ENCODE data around the gene JAKMIP2.

Gene JAKMIP2

DNA sequence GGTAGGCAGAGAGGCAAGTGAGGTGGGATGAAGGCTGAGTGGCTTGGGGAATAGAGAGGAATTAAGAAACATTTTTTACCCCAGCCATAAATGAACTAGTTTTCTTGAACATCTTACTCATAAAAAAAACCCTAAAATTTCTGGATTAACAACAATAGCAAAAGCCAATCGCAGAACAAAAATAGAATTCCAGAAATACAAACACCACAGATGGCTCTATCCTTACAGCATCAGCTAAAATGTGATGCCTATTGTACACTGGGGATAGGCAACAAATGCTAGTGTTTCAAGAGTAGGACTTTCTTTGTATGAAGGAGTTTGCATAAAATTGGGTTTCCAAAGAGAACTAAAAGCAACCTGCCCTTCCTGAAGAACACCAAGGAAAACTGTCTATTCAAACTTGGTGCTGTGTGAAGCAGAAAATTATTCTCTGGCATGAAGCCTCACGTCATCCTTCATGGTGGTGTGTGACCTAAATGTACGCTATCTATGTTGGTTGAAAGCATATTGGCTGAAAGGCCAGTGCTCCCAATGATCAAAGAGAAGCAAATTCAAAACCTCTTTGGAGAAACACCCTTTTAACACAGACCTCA is 82.9 kb downstream of the JAKMIP2 start:
- TF ChIP-seq, protein P1, sequence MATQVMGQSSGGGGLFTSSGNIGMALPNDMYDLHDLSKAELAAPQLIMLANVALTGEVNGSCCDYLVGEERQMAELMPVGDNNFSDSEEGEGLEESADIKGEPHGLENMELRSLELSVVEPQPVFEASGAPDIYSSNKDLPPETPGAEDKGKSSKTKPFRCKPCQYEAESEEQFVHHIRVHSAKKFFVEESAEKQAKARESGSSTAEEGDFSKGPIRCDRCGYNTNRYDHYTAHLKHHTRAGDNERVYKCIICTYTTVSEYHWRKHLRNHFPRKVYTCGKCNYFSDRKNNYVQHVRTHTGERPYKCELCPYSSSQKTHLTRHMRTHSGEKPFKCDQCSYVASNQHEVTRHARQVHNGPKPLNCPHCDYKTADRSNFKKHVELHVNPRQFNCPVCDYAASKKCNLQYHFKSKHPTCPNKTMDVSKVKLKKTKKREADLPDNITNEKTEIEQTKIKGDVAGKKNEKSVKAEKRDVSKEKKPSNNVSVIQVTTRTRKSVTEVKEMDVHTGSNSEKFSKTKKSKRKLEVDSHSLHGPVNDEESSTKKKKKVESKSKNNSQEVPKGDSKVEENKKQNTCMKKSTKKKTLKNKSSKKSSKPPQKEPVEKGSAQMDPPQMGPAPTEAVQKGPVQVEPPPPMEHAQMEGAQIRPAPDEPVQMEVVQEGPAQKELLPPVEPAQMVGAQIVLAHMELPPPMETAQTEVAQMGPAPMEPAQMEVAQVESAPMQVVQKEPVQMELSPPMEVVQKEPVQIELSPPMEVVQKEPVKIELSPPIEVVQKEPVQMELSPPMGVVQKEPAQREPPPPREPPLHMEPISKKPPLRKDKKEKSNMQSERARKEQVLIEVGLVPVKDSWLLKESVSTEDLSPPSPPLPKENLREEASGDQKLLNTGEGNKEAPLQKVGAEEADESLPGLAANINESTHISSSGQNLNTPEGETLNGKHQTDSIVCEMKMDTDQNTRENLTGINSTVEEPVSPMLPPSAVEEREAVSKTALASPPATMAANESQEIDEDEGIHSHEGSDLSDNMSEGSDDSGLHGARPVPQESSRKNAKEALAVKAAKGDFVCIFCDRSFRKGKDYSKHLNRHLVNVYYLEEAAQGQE (IDR thresholded peaks at IDR 0.05; ENCODE audit: low read depth) = no peak
- TF ChIP-seq RAD21 (IDR thresholded peaks at IDR 0.05; ENCODE audit: low read depth) = no peak
- TF ChIP-seq, protein P2, sequence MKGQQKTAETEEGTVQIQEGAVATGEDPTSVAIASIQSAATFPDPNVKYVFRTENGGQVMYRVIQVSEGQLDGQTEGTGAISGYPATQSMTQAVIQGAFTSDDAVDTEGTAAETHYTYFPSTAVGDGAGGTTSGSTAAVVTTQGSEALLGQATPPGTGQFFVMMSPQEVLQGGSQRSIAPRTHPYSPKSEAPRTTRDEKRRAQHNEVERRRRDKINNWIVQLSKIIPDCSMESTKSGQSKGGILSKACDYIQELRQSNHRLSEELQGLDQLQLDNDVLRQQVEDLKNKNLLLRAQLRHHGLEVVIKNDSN (IDR thresholded peaks at IDR 0.05) = no peak
- TF ChIP-seq TAF1 (IDR thresholded peaks at IDR 0.05; ENCODE audit: low read depth) = no peak
- no peak for TF ChIP-seq NFIC (IDR thresholded peaks at IDR 0.05)
- TF ChIP-seq, protein P3, sequence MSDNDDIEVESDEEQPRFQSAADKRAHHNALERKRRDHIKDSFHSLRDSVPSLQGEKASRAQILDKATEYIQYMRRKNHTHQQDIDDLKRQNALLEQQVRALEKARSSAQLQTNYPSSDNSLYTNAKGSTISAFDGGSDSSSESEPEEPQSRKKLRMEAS (IDR thresholded peaks at IDR 0.05) = no peak
- TF ChIP-seq EGR1 (IDR thresholded peaks at IDR 0.05) = no peak
- no peak for TF ChIP-seq FOXM1 (IDR thresholded peaks at IDR 0.05; ENCODE audit: borderline replicate concordance, low read depth)
- no peak for TF ChIP-seq ZBTB7A (IDR thresholded peaks at IDR 0.05; ENCODE audit: low read depth)
- no peak for TF ChIP-seq TCF12 (IDR thresholded peaks at IDR 0.05; ENCODE audit: low read depth)
- TF ChIP-seq YY1 (IDR thresholded peaks at IDR 0.05; ENCODE audit: low read depth) = no peak

DNA sequence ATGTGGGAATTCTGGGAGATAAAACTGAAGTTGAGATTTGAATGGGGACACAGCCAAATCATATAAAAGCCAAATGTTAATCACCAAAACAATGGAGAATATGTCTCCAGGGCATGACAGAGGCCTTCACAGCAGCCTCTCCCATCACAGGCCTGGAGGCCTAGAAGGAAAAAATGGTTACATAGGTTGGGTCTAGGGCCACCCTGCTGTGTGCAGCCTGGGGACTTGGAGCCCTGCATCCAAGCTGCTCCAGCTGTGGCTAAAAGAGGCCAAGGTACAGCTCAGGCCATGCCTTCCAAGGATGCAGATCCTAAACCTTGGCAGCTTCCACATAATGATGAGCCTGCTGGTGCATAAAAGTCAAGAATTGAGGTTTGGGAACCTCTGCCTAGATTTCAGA is 85.1 kb downstream of the JAKMIP2 start:
- TF ChIP-seq EP300 (IDR thresholded peaks at IDR 0.05; ENCODE audit: borderline replicate concordance) (no peak), TAF1 (IDR thresholded peaks at IDR 0.05; ENCODE audit: low read depth) (no peak), ZBTB7A (IDR thresholded peaks at IDR 0.05; ENCODE audit: low read depth) (no peak), RAD21 (IDR thresholded peaks at IDR 0.05; ENCODE audit: low read depth) (no peak), TCF12 (IDR thresholded peaks at IDR 0.05; ENCODE audit: low read depth) (no peak), YY1 (IDR thresholded peaks at IDR 0.05; ENCODE audit: low read depth) (no peak)

DNA sequence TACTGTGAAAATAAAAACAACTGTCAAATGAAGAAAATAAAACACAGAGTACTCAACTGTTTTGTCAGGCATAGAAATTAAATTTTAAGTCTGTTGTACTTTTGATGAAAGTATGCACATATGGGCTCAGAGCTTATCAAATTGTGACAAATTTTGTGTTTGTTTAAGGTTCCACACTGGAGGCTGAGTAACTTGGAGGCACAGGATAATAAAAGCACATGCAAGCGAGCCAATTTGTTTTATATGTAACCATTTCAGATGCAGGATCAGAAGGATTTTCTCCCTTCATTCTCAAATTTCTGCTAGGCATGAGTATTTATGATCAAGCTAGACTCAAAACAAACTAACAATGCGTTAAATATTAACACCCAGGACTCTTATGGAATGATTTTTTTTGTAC is 87.8 kb downstream of the JAKMIP2 start:
- TF ChIP-seq FOXM1 (IDR thresholded peaks at IDR 0.05; ENCODE audit: borderline replicate concordance, low read depth) (no peak), YY1 (IDR thresholded peaks at IDR 0.05; ENCODE audit: low read depth) (no peak), RAD21 (IDR thresholded peaks at IDR 0.05; ENCODE audit: low read depth) (no peak), CREB1 (IDR thresholded peaks at IDR 0.05; ENCODE audit: low read depth) (no peak)

DNA sequence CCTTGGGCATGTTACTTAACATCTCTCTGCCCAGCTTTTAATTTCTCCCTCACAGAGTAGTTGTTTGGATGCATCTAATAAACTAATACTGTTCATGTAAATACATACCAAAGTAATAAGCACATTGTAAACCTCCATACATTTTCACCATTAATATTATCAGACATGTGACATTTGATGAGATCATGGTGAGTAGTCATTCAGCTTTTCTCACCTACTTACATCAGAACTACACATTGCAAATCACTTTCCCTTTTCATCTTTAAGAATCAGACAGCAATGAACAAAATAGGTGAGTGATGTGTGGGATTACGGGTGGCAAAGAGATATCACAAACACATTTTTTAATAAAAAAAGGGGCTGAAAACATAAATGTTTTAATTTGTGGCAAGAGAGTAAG is 89.3 kb downstream of the JAKMIP2 start:
- TF ChIP-seq, protein P2 (IDR thresholded peaks at IDR 0.05) = no peak
- TF ChIP-seq RAD21 (IDR thresholded peaks at IDR 0.05; ENCODE audit: low read depth) (no peak), CEBPB (IDR thresholded peaks at IDR 0.05) (no peak), YY1 (IDR thresholded peaks at IDR 0.05; ENCODE audit: low read depth) (no peak), EP300 (IDR thresholded peaks at IDR 0.05; ENCODE audit: borderline replicate concordance) (no peak), FOXM1 (IDR thresholded peaks at IDR 0.05; ENCODE audit: borderline replicate concordance, low read depth) (no peak), TCF12 (IDR thresholded peaks at IDR 0.05; ENCODE audit: low read depth) (no peak), CREB1 (IDR thresholded peaks at IDR 0.05; ENCODE audit: low read depth) (no peak), TEAD4 (IDR thresholded peaks at IDR 0.05) (no peak), TAF1 (IDR thresholded peaks at IDR 0.05; ENCODE audit: low read depth) (no peak), ZBTB7A (IDR thresholded peaks at IDR 0.05; ENCODE audit: low read depth) (no peak), EGR1 (IDR thresholded peaks at IDR 0.05) (no peak), NFIC (IDR thresholded peaks at IDR 0.05) (no peak)
- TF ChIP-seq, protein P3 (IDR thresholded peaks at IDR 0.05) = no peak
- TF ChIP-seq, protein P1 (IDR thresholded peaks at IDR 0.05; ENCODE audit: low read depth) = no peak

DNA sequence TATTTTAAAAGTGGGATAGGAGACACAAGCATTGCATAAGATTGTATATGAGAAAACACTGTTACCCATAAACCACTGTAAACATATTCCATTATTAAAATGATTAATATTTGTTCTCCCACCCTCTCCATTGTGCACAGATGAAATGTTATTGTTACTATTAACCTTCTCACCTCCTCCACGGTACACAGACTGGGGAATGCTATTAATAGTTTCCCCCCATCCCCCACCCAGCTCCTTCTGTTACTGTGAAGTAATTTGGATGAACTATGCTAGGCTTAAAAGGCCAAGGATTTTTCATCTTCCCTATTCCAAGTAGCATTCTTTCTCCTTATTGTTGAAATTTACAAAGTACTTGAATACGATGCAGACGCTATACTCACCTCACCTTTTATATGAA is 91.4 kb downstream of the JAKMIP2 start:
- TF ChIP-seq CREB1 (IDR thresholded peaks at IDR 0.05; ENCODE audit: low read depth) (no peak), FOXM1 (IDR thresholded peaks at IDR 0.05; ENCODE audit: borderline replicate concordance, low read depth) (no peak), NFIC (IDR thresholded peaks at IDR 0.05) (no peak), ZBTB7A (IDR thresholded peaks at IDR 0.05; ENCODE audit: low read depth) (no peak), EP300 (IDR thresholded peaks at IDR 0.05; ENCODE audit: borderline replicate concordance) (no peak), EGR1 (IDR thresholded peaks at IDR 0.05) (no peak), YY1 (IDR thresholded peaks at IDR 0.05; ENCODE audit: low read depth) (no peak), TAF1 (IDR thresholded peaks at IDR 0.05; ENCODE audit: low read depth) (no peak), TCF12 (IDR thresholded peaks at IDR 0.05; ENCODE audit: low read depth) (no peak)
- TF ChIP-seq, protein P2 (IDR thresholded peaks at IDR 0.05) = no peak

Measured in Ishikawa (cell line).